PC-3 (cell line): ENCODE results near the gene PMEPA1. TPM values are rescaled to one million over a fixed set of nuclear protein-coding genes. Genes with fewer than 3 reads are reported as not detected.

ENCODE experiments used
- ATAC-seq: fragments of 200-7000 bp; cut with Tn5 transposase; 2 replicates; pipeline ENCODE4 v1.9.1; 2020; ENCODE audit warnings: mild to moderate bottlenecking, moderate library complexity
- BruUV-seq: library from RNA; stranded (reverse); fragments of 400-500 nt; replicated peaks from 2 replicates; lab custom pipeline; 2021; lab: Mats Ljungman, UMichigan
- CTCF ChIA-PET: fragments of 300-600 bp; sonication (Branson Sonifier 250); formaldehyde crosslinking; loops from one replicate; lab custom pipeline; 2022; ENCODE audit warnings: antibody characterized with exemption; lab: Charles Lee
- POLR2A ChIA-PET: fragments of 300-600 bp; sonication (Branson Sonifier 250); formaldehyde crosslinking; loops from one replicate; lab custom pipeline; 2022; ENCODE audit warnings: antibody characterized with exemption; ENCODE audit not compliant: unreplicated experiment; lab: Charles Lee
- DNase-seq: peaks from one replicate; pipeline ENCODE4 v3.0.0-alpha.2; 2015
- H2AFZ ChIP-seq: fragments of 300-600 bp; sonication (generic); 2 replicates; pipeline ENCODE4 v1.6.0; 2016; ENCODE audit warnings: antibody characterized with exemption, low read length
- H3F3A ChIP-seq: fragments of 300-600 bp; sonication (generic); one replicate; pipeline ENCODE4 v1.6.0; 2017; ENCODE audit warnings: antibody characterized with exemption, low read length, control low read depth, mild to moderate bottlenecking; ENCODE audit not compliant: unreplicated experiment
- H3K27ac ChIP-seq: fragments of 300-600 bp; sonication (generic); 2 replicates; pipeline ENCODE4 v1.5.1; 2016; ENCODE audit warnings: mild to moderate bottlenecking, low read length
- H3K27me3 ChIP-seq: fragments of 300-600 bp; sonication (generic); 2 replicates; pipeline ENCODE4 v1.6.1; 2016; ENCODE audit warnings: low read length, mixed read lengths
- H3K36me3 ChIP-seq: fragments of 300-600 bp; sonication (generic); 2 replicates; pipeline ENCODE4 v1.6.1; 2016; ENCODE audit warnings: low read depth, mixed run types, low read length, mixed read lengths
- H3K4me1 ChIP-seq: fragments of 300-600 bp; sonication (generic); 2 replicates; pipeline ENCODE4 v1.5.1; 2016; ENCODE audit warnings: low read length; ENCODE audit not compliant: insufficient read depth
- H3K4me2 ChIP-seq: fragments of 300-600 bp; sonication (generic); 2 replicates; pipeline ENCODE4 v1.6.0; 2016; ENCODE audit warnings: low read length
- H3K4me3 ChIP-seq: fragments of 300-600 bp; sonication (generic); 2 replicates; pipeline ENCODE4 v1.5.1; 2016; ENCODE audit warnings: mild to moderate bottlenecking, low read length, mixed read lengths
- H3K79me2 ChIP-seq: fragments of 300-600 bp; sonication (generic); 2 replicates; pipeline ENCODE4 v1.6.1; 2017; ENCODE audit warnings: low read length, mixed read lengths
- H3K9ac ChIP-seq: fragments of 300-600 bp; sonication (generic); 2 replicates; pipeline ENCODE4 v1.6.0; 2016; ENCODE audit warnings: mild to moderate bottlenecking, low read length
- H3K9me2 ChIP-seq: fragments of 300-600 bp; sonication (generic); replicated peaks from 2 replicates; pipeline ENCODE4 v1.6.1; 2016; ENCODE audit warnings: mixed run types, low read length, mixed read lengths
- H3K9me3 ChIP-seq: fragments of 300-600 bp; sonication (generic); 2 replicates; pipeline ENCODE4 v1.6.1; 2016; ENCODE audit warnings: low read length, mixed read lengths
- H4K20me1 ChIP-seq: fragments of 300-600 bp; sonication (generic); 2 replicates; pipeline ENCODE4 v1.6.1; 2016; ENCODE audit warnings: low read length, mixed read lengths
- CTCF ChIP-seq: fragments of 300-600 bp; sonication (generic); conservative IDR thresholded peaks from 2 replicates; pipeline ENCODE4 v1.5.1; 2017; ENCODE audit warnings: antibody characterized with exemption, low read depth, mild to moderate bottlenecking, low read length
- EZH2 ChIP-seq: fragments of 300-600 bp; sonication (generic); IDR thresholded peaks from one replicate; pipeline ENCODE4 v1.6.1; 2017; ENCODE audit warnings: antibody characterized with exemption, mild to moderate bottlenecking, low read length; ENCODE audit not compliant: unreplicated experiment
- EZH2phosphoT487 ChIP-seq: fragments of 300-600 bp; sonication (generic); IDR thresholded peaks from 2 replicates; pipeline ENCODE4 v1.6.1; 2018; ENCODE audit warnings: mild to moderate bottlenecking, antibody characterized with exemption, low read length, borderline replicate concordance
- intact Hi-C: fragments of 100-400 bp; cut with micrococcal nuclease; formaldehyde crosslinking; loops from 2 replicates; pipeline ENCODE4 v1.9.0; 2023
- total RNA-seq: library from RNA; depleted of rRNA; stranded (reverse); fragments of >200 nt; gene quantifications from 2 replicates; pipeline ENCODE4 v1.2.3, GENCODE V29; 2014

The PMEPA1 gene
- total RNA-seq, 1 experiment from 2014 or later = 21.9 TPM

GRCh38 chr20:57686931-57687652 lies 22.7 kb downstream of the PMEPA1 start:
- Histone ChIP-seq H3F3A (no peaks in the 10 kb centered on the region), H3K27ac (peak overlapping the region; percentile 17), H3K9ac (no peak overlapping the region), H3K9me2 (no peaks in the 10 kb centered on the region), H3K4me3 (no peak overlapping the region), H3K4me2 (peak overlapping the region; percentile 1), H3K4me1 (peaks cover 52% of the 10 kb centered on the region), H3K9me3 (no peaks in the 10 kb centered on the region), H3K36me3 (peaks cover 15% of the 10 kb centered on the region; the same call in 1 of the 2 replicates), H2AFZ (no peak overlapping the region), H3K79me2 (peaks cover 100% of the 10 kb centered on the region), H4K20me1 (peaks cover 6% of the 10 kb centered on the region; the same call in 1 of the 2 replicates), H3K27me3 (no peaks in the 10 kb centered on the region)
- peak; percentile 90 for DNase-seq
- BruUV-seq = no TSS peak
- ChIA-PET CTCF (interaction anchor here (1.2 kb wide), 1 partner anchor 33 kb away, joined by 4 read pairs; no protein-coding TSS in a partner anchor), POLR2A (no interaction called here)
- TF ChIP-seq EZH2phosphoT487 (no peak), EZH2 (no peak), CTCF (no peak)
- intact Hi-C loops = loop anchor here (2.0 kb wide), 1 partner anchor 32 kb away; no protein-coding TSS in a partner anchor
- ATAC-seq = peak; percentile 84

GRCh38 chr20:57685146-57685758 lies 24.6 kb downstream of the PMEPA1 start:
- H3K9me2 ChIP-seq = no peaks in the 10 kb centered on the region
- BruUV-seq = no TSS peak
- no peak for ATAC-seq
- ChIA-PET POLR2A (interaction anchor here (0.6 kb wide), 1 partner anchor 1349 kb away, joined by 4 read pairs; no protein-coding TSS in a partner anchor), CTCF (no interaction called here)
- no peak overlapping the region for H3K27ac ChIP-seq
- no peaks in the 10 kb centered on the region for H3F3A ChIP-seq
- peaks cover 100% of the 10 kb centered on the region for H3K79me2 ChIP-seq
- peaks cover 7% of the 10 kb centered on the region; the same call in 1 of the 2 replicates for H4K20me1 ChIP-seq
- H2AFZ ChIP-seq = no peak overlapping the region
- H3K36me3 ChIP-seq = peaks cover 11% of the 10 kb centered on the region; the same call in 1 of the 2 replicates
- no peak overlapping the region for H3K4me3 ChIP-seq
- H3K4me2 ChIP-seq = no peak overlapping the region
- no peak for DNase-seq
- TF ChIP-seq EZH2 (no peak), EZH2phosphoT487 (no peak), CTCF (no peak)
- H3K27me3 ChIP-seq = no peaks in the 10 kb centered on the region
- intact Hi-C loops = no loop called here
- H3K4me1 ChIP-seq = peaks cover 37% of the 10 kb centered on the region
- H3K9me3 ChIP-seq = no peaks in the 10 kb centered on the region
- H3K9ac ChIP-seq = no peak overlapping the region
